ENCODE data around the gene ROBO1.

ROBO1 gene

DNA sequence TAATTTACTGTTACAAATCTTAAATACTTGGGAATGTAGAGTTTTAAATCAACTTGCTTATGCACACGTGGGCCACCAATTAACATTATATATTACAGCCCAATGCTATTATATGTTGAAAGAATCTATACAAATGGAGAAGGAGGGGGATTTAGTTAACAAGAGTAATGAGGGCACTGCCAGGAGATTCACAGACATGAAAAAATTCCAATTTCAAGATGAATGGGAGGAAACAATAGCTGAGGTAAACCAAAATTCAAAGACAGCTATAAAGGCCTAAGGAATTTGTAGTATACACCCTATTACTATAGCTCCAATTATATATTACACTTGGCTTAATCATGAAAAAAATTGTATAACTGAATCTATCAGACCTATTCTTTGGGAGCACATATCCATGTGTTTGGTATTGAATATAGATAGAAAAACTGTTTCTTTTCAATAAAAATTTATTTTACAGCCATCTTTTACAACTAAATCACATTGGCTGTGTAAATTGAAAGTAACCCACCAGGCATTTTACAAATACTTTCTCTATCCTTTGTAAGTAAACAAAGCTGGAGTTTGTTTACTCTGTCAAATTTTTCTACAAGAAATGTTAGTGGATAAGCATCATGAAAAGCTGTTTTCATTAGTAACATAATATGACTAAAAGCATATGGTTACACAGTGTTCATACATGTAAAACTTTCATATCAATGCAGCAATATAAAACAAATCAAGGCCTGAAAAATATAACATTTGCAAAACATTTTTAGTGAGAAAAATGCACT is 1045.8 kb downstream of the ROBO1 start:
- no peak overlapping the region for H3K4me3 ChIP-seq (ENCODE audit: low read length)
- no CpG with 5 or more reads among the region's 1 CpG for WGBS
- no peaks in the 10 kb centered on the region for H3K27me3 ChIP-seq (ENCODE audit: insufficient read depth, low read length)
- peaks cover 35% of the 10 kb centered on the region for H3K4me1 ChIP-seq (ENCODE audit: insufficient read depth, low read length)
- H3K27ac ChIP-seq (ENCODE audit: low read depth, low read length) = no peak overlapping the region
- peaks cover 4% of the 10 kb centered on the region for H3K36me3 ChIP-seq (ENCODE audit: insufficient read depth, low read length)
- H3K9ac ChIP-seq (ENCODE audit: low read depth, low read length) = no peak overlapping the region
- no peaks in the 10 kb centered on the region for H3K9me3 ChIP-seq (ENCODE audit: insufficient read depth, low read depth, low read length)

GRCh38 chr3:78718707-78719106 is 1049.1 kb downstream of the ROBO1 start:
- Histone ChIP-seq H3K4me3 (ENCODE audit: low read length) (no peak overlapping the region), H3K9me3 (ENCODE audit: insufficient read depth, low read depth, low read length) (no peaks in the 10 kb centered on the region), H3K4me1 (ENCODE audit: insufficient read depth, low read length) (peaks cover 10% of the 10 kb centered on the region)

DNA sequence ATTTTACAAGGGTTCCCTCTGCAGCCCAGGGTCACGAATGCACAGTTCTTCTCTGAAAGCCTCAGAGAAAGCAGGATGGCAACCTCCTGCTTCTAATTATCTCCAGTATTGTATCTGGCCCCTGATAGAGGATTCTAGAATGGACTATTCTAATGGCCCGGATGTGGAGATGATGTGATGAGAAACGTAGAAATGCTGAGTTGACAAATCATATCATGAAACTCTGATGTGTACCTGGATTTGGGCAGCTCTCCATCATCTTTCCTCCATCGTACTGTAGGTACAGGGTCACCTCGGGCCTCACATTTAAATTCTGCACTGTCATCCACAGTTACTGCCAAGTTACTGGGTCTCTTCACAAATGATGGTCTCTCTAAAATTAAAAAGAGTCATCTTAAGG is 1050.8 kb downstream of the ROBO1 start:
- Histone ChIP-seq H3K36me3 (ENCODE audit: insufficient read depth, low read length) (peaks cover 17% of the 10 kb centered on the region), H3K9me3 (ENCODE audit: insufficient read depth, low read depth, low read length) (no peaks in the 10 kb centered on the region), H3K9ac (ENCODE audit: low read depth, low read length) (no peak overlapping the region), H3K27me3 (ENCODE audit: insufficient read depth, low read length) (no peaks in the 10 kb centered on the region), H3K4me3 (ENCODE audit: low read length) (no peak overlapping the region), H3K27ac (ENCODE audit: low read depth, low read length) (no peak overlapping the region), H3K4me1 (ENCODE audit: insufficient read depth, low read length) (peaks cover 6% of the 10 kb centered on the region)
- 96% methylated on average over 5 of the region's 5 CpGs for WGBS

More at GRCh38 chr3:78718707-78719106, 1049.1 kb downstream of the ROBO1 start:
- Histone ChIP-seq H3K9ac (ENCODE audit: low read depth, low read length) (no peak overlapping the region), H3K27me3 (ENCODE audit: insufficient read depth, low read length) (no peaks in the 10 kb centered on the region), H3K36me3 (ENCODE audit: insufficient read depth, low read length) (peaks cover 15% of the 10 kb centered on the region), H3K27ac (ENCODE audit: low read depth, low read length) (no peak overlapping the region)

- H3K4me1 ChIP-seq (ENCODE audit: insufficient read depth, low read length) = no peaks in the 10 kb centered on the region
- H3K27ac ChIP-seq (ENCODE audit: low read depth, low read length) = no peak overlapping the region
- no peaks in the 10 kb centered on the region for H3K27me3 ChIP-seq (ENCODE audit: insufficient read depth, low read length)
- peaks cover 17% of the 10 kb centered on the region for H3K36me3 ChIP-seq (ENCODE audit: insufficient read depth, low read length)
- H3K9me3 ChIP-seq (ENCODE audit: insufficient read depth, low read depth, low read length) = no peaks in the 10 kb centered on the region
- no peak overlapping the region for H3K9ac ChIP-seq (ENCODE audit: low read depth, low read length)
- no peak overlapping the region for H3K4me3 ChIP-seq (ENCODE audit: low read length)
These were observed 1054.9 kb downstream of the ROBO1 start for GRCh38 chr3:78712941-78713340.

DNA sequence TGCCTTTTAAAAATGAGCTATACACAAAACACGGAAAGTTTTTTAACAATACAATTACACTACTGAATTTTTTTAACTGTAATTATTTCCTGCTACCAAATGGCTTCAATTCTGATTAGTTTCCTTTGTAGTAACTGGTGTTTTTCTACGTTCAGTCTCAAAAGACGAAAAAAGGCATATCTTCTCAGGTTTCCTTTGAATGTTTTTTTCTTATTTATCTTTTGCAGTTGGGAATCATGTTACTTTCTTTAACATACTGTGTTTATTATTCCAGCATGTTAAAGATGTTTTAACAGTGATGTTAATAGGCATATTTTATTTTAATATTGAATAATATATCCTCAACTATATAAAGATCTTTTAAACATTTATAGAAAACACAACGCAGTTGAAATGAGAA is 1055.5 kb downstream of the ROBO1 start:
- no peaks in the 10 kb centered on the region for H3K27me3 ChIP-seq (ENCODE audit: insufficient read depth, low read length)
- no peak overlapping the region for H3K9ac ChIP-seq (ENCODE audit: low read depth, low read length)
- WGBS = 66% methylated on average over 4 of the region's 4 CpGs
- H3K4me1 ChIP-seq (ENCODE audit: insufficient read depth, low read length) = no peaks in the 10 kb centered on the region
- H3K36me3 ChIP-seq (ENCODE audit: insufficient read depth, low read length) = peaks cover 17% of the 10 kb centered on the region
- H3K4me3 ChIP-seq (ENCODE audit: low read length) = no peak overlapping the region
- no peaks in the 10 kb centered on the region for H3K9me3 ChIP-seq (ENCODE audit: insufficient read depth, low read depth, low read length)
- no peak overlapping the region for H3K27ac ChIP-seq (ENCODE audit: low read depth, low read length)

- H3K9me3 ChIP-seq (ENCODE audit: insufficient read depth, low read depth, low read length) = no peaks in the 10 kb centered on the region
- H3K27me3 ChIP-seq (ENCODE audit: insufficient read depth, low read length) = no peaks in the 10 kb centered on the region
- 0 out of 2 replicates have a peak, but pooled peaks cover 4% of the 10 kb centered on the region for H3K4me1 ChIP-seq (ENCODE audit: insufficient read depth, low read length)
- no peak overlapping the region for H3K4me3 ChIP-seq (ENCODE audit: low read length)
- 0 out of 2 replicates have a peak, but pooled peaks cover 2% of the 10 kb centered on the region for H3K36me3 ChIP-seq (ENCODE audit: insufficient read depth, low read length)
- H3K27ac ChIP-seq (ENCODE audit: low read depth, low read length) = no peak overlapping the region
- 100% methylated on average over 2 of the region's 4 CpGs for WGBS
- H3K9ac ChIP-seq (ENCODE audit: low read depth, low read length) = no peak overlapping the region
These were observed 1059.2 kb downstream of the ROBO1 start for GRCh38 chr3:78708565-78709073.

GRCh38 chr3:78707609-78708008 is 1060.2 kb downstream of the ROBO1 start:
- no peak overlapping the region for H3K9ac ChIP-seq (ENCODE audit: low read depth, low read length)
- peaks cover 7% of the 10 kb centered on the region; the same call in 1 of the 2 replicates for H3K4me1 ChIP-seq (ENCODE audit: insufficient read depth, low read length)
- 93% methylated on average over 2 of the region's 2 CpGs for WGBS
- H3K4me3 ChIP-seq (ENCODE audit: low read length) = no peak overlapping the region
- no peaks in the 10 kb centered on the region for H3K27me3 ChIP-seq (ENCODE audit: insufficient read depth, low read length)
- H3K27ac ChIP-seq (ENCODE audit: low read depth, low read length) = no peak overlapping the region
- no peaks in the 10 kb centered on the region for H3K9me3 ChIP-seq (ENCODE audit: insufficient read depth, low read depth, low read length)
- no peaks in the 10 kb centered on the region for H3K36me3 ChIP-seq (ENCODE audit: insufficient read depth, low read length)

DNA sequence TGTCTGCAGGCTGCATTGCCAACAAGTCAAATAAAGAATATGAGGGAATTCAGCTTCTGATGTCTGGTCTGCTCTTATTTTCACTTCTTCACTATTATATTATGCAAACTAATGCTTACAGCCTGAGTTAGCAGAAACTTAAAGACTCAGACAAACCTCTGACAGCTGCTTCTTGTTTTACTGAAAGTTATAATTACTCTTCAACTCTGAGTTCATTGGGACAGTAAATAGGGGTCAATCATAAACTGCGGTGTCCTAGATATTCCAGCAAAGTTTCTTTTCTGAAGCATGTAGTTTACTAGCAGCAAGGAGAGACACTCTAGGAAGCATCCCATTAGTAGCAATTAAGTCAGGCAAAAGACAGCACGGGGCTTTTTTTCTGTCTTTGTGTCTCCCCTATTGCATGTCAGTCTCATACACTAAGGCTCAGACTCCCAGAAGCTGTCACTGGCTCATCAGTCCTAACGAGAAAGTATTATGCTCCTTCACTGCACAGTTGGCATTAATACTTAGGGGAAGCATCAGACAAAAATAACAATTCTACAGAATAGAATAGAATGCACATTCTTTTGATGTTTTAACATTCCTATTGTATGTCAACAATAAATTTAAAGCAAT is 1060.8 kb downstream of the ROBO1 start:
- no peak overlapping the region for H3K9ac ChIP-seq (ENCODE audit: low read depth, low read length)
- 90% methylated on average over 3 of the region's 3 CpGs for WGBS
- H3K27me3 ChIP-seq (ENCODE audit: insufficient read depth, low read length) = no peaks in the 10 kb centered on the region
- no peaks in the 10 kb centered on the region for H3K36me3 ChIP-seq (ENCODE audit: insufficient read depth, low read length)
- no peak overlapping the region for H3K27ac ChIP-seq (ENCODE audit: low read depth, low read length)
- H3K4me1 ChIP-seq (ENCODE audit: insufficient read depth, low read length) = peaks cover 7% of the 10 kb centered on the region; the same call in 1 of the 2 replicates
- H3K4me3 ChIP-seq (ENCODE audit: low read length) = no peak overlapping the region
- no peaks in the 10 kb centered on the region for H3K9me3 ChIP-seq (ENCODE audit: insufficient read depth, low read depth, low read length)

- no peaks in the 10 kb centered on the region for H3K36me3 ChIP-seq (ENCODE audit: insufficient read depth, low read length)
- H3K27ac ChIP-seq (ENCODE audit: low read depth, low read length) = no peak overlapping the region
- no peaks in the 10 kb centered on the region for H3K27me3 ChIP-seq (ENCODE audit: insufficient read depth, low read length)
- 91% methylated on average over 2 of the region's 2 CpGs for WGBS
- no peak overlapping the region for H3K9ac ChIP-seq (ENCODE audit: low read depth, low read length)
- no peak overlapping the region for H3K4me3 ChIP-seq (ENCODE audit: low read length)
- H3K4me1 ChIP-seq (ENCODE audit: insufficient read depth, low read length) = peaks cover 7% of the 10 kb centered on the region; the same call in 1 of the 2 replicates
- no peaks in the 10 kb centered on the region for H3K9me3 ChIP-seq (ENCODE audit: insufficient read depth, low read depth, low read length)
These were observed 1063.9 kb downstream of the ROBO1 start for GRCh38 chr3:78703944-78704343.

DNA sequence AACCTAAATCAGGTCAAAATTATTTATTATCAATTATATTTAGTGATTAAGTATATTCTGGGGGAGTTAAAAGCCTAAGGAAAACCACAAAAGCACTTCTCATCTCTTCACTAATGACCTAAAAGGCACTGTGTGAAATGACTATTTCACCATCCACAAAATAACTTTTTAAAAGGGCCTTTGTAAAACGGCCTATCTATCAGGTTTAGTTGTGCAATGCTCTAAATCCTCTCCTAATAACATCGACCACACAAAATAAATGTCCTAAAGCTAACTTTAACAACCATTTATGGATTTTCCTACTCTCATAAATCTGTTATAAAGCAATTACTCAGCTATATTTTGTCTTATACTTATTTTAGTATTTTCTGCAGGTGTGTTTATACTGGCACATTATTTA is 1066.3 kb downstream of the ROBO1 start:
- H3K36me3 ChIP-seq (ENCODE audit: insufficient read depth, low read length) = no peaks in the 10 kb centered on the region
- H3K4me1 ChIP-seq (ENCODE audit: insufficient read depth, low read length) = peaks cover 7% of the 10 kb centered on the region; the same call in 1 of the 2 replicates
- H3K27ac ChIP-seq (ENCODE audit: low read depth, low read length) = no peak overlapping the region
- 89% methylated on average over 2 of the region's 2 CpGs for WGBS
- no peak overlapping the region for H3K9ac ChIP-seq (ENCODE audit: low read depth, low read length)
- H3K27me3 ChIP-seq (ENCODE audit: insufficient read depth, low read length) = no peaks in the 10 kb centered on the region
- no peak overlapping the region for H3K4me3 ChIP-seq (ENCODE audit: low read length)
- no peaks in the 10 kb centered on the region for H3K9me3 ChIP-seq (ENCODE audit: insufficient read depth, low read depth, low read length)

DNA sequence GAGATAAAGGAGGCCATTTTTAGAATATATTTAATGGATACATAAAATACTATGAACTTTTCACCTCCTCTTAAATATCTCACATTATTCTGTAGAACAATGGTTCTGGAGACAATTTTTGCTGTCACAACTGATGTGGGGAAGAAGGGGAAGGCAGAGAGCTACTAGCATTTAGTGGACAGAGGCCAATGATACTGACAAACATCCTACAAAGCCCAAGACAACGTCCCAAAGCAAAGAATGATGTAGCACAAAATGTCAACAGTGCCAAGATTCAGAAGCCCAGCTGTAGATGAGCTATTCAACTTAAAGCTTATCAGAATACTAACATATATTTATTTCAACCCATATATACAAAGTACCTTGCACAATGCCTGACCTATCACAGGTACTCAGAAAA is 1069.4 kb downstream of the ROBO1 start:
- Histone ChIP-seq H3K4me3 (ENCODE audit: low read length) (no peak overlapping the region), H3K36me3 (ENCODE audit: insufficient read depth, low read length) (no peaks in the 10 kb centered on the region), H3K27ac (ENCODE audit: low read depth, low read length) (no peak overlapping the region), H3K9ac (ENCODE audit: low read depth, low read length) (no peak overlapping the region), H3K9me3 (ENCODE audit: insufficient read depth, low read depth, low read length) (no peaks in the 10 kb centered on the region), H3K4me1 (ENCODE audit: insufficient read depth, low read length) (peaks cover 3% of the 10 kb centered on the region; the same call in 1 of the 2 replicates), H3K27me3 (ENCODE audit: insufficient read depth, low read length) (no peaks in the 10 kb centered on the region)
- 93% methylated on average over 1 of the region's 1 CpG for WGBS

Data from HUES64 (cell line).